Karpas-422 (cell line): Measurements from ENCODE around the gene ARMC3. TPM values are rescaled to one million over a fixed set of nuclear protein-coding genes. Genes with fewer than 3 reads are reported as not detected.

Experiments
- DNase-seq: peaks from one replicate; pipeline ENCODE4 v3.0.0-alpha.2; 2015
- H2AFZ ChIP-seq: fragments of 200-600 bp; sonication (generic); 2 replicates; pipeline ENCODE4 v1.6.1; 2014; ENCODE audit warnings: antibody characterized with exemption, low read length, mixed read lengths
- H3K27ac ChIP-seq: fragments of 200-600 bp; sonication (generic); 2 replicates; pipeline ENCODE4 v1.5.1; 2014; ENCODE audit warnings: mild to moderate bottlenecking, low read length, moderate library complexity
- H3K27me3 ChIP-seq: fragments of 200-600 bp; sonication (generic); 2 replicates; pipeline ENCODE4 v1.6.1; 2014; ENCODE audit warnings: low read length, mixed read lengths
- H3K36me3 ChIP-seq: fragments of 200-600 bp; sonication (generic); 2 replicates; pipeline ENCODE4 v1.6.1; 2014; ENCODE audit warnings: low read length, mixed read lengths; ENCODE audit not compliant: insufficient read depth
- H3K4me1 ChIP-seq: fragments of 200-600 bp; sonication (generic); 2 replicates; pipeline ENCODE4 v1.6.1; 2014; ENCODE audit warnings: mild to moderate bottlenecking, low read length, mixed read lengths
- H3K4me2 ChIP-seq: fragments of 200-600 bp; sonication (generic); 2 replicates; pipeline ENCODE4 v1.6.1; 2014; ENCODE audit warnings: low read length, low read depth, mild to moderate bottlenecking; ENCODE audit not compliant: poor library complexity, severe bottlenecking
- H3K4me3 ChIP-seq: fragments of 200-600 bp; sonication (generic); 2 replicates; pipeline ENCODE4 v1.5.1; 2014; ENCODE audit warnings: mild to moderate bottlenecking, antibody characterized with exemption, low read length, mixed read lengths
- H3K79me2 ChIP-seq: fragments of 200-600 bp; sonication (generic); 2 replicates; pipeline ENCODE4 v1.6.1; 2014; ENCODE audit warnings: mild to moderate bottlenecking, low read length, mixed read lengths
- H3K9ac ChIP-seq: fragments of 200-600 bp; sonication (generic); 2 replicates; pipeline ENCODE4 v1.6.0; 2014; ENCODE audit warnings: low read length
- H3K9me2 ChIP-seq: fragments of 200-600 bp; sonication (generic), shearing (Covaris generic); replicated peaks from 2 replicates; pipeline ENCODE4 v1.6.0; 2014; ENCODE audit warnings: mild to moderate bottlenecking, low read length, moderate library complexity; ENCODE audit not compliant: insufficient read depth
- H3K9me3 ChIP-seq: fragments of 300-700, 200-600 bp; sonication (generic); 2 replicates; pipeline ENCODE4 v1.6.1; 2014; ENCODE audit warnings: low read length, mixed read lengths
- H4K20me1 ChIP-seq: fragments of 200-600 bp; sonication (generic); 2 replicates; pipeline ENCODE4 v1.6.1; 2014; ENCODE audit warnings: mild to moderate bottlenecking, antibody characterized with exemption, low read length, low read depth; ENCODE audit not compliant: insufficient read depth
- total RNA-seq: library from RNA; depleted of rRNA; stranded (reverse); fragments of >200 nt; shearing (Covaris generic); gene quantifications from 2 replicates; pipeline ENCODE4 v1.2.3, GENCODE V29; 2014; ENCODE audit warnings: low replicate concordance

ARMC3 gene
- total RNA-seq, 1 experiment from 2014 or later = not detected

- Histone ChIP-seq H4K20me1 (no peaks in the 10 kb centered on the region), H3K27me3 (no peaks in the 10 kb centered on the region), H3K9ac (no peak overlapping the region), H3K4me1 (no peaks in the 10 kb centered on the region), H3K4me3 (no peak overlapping the region), H3K36me3 (no peaks in the 10 kb centered on the region), H3K79me2 (no peaks in the 10 kb centered on the region), H3K9me3 (no peaks in the 10 kb centered on the region), H3K9me2 (no peaks in the 10 kb centered on the region), H3K4me2 (no peak overlapping the region), H3K27ac (no peak overlapping the region), H2AFZ (no peak overlapping the region)
- DNase-seq = no peak
These were observed 41.9 kb downstream of the ARMC3 start for GRCh38 chr10:22969704-22970103.

GRCh38 chr10:22976534-22976933 lies 48.7 kb downstream of the ARMC3 start:
- Histone ChIP-seq H3K4me1 (no peaks in the 10 kb centered on the region), H3K9me2 (no peaks in the 10 kb centered on the region), H3K27ac (no peak overlapping the region), H3K4me3 (no peak overlapping the region), H3K9me3 (no peaks in the 10 kb centered on the region), H3K27me3 (no peaks in the 10 kb centered on the region), H3K4me2 (no peak overlapping the region), H3K9ac (no peak overlapping the region), H3K79me2 (no peaks in the 10 kb centered on the region), H2AFZ (no peak overlapping the region), H3K36me3 (no peaks in the 10 kb centered on the region), H4K20me1 (no peaks in the 10 kb centered on the region)
- DNase-seq = no peak

DNA sequence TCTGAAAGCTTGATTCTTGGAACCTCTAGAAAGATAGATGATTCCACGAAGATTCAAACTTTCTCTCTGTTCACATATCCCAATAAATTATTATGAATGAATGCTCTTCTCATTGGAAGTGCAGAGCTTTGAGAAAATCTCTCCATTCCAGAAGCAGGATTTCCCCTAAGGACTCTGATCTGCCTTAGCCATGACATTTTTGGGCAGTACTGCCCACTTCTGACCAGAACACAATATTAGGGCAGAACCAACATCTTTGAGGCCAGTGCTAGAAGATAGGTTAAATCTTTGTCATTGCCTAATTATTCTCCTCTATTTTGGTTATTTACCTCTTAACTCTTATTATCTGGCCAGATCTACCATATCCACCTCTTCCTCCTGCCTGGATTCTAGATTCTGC lies 49.9 kb downstream of the ARMC3 start:
- H3K9me3 ChIP-seq = no peaks in the 10 kb centered on the region

DNA sequence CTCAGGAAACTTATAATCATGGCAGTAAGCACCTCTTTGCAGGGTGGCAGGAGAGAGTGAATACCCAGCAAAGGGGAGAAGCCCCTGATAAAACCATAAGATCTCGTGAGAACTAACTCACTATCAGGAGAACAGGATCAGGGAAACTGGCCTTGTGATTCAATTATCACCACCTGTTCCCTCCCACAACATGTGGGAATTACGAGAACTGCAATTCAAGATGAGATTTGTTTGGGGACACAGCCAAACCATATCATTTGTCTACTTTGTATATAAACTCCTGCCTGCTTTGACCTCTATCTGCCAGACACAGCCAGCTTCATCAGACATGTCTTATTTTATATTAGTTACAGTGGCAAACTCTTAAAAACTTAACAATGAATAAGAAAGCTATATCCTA lies 50.4 kb downstream of the ARMC3 start:
- Histone ChIP-seq H3K9me3 (no peaks in the 10 kb centered on the region), H3K36me3 (no peaks in the 10 kb centered on the region), H4K20me1 (no peaks in the 10 kb centered on the region), H3K27me3 (no peaks in the 10 kb centered on the region), H3K4me1 (no peaks in the 10 kb centered on the region), H3K27ac (no peak overlapping the region), H3K9me2 (no peaks in the 10 kb centered on the region), H2AFZ (no peak overlapping the region), H3K79me2 (no peaks in the 10 kb centered on the region), H3K4me2 (no peak overlapping the region), H3K9ac (no peak overlapping the region), H3K4me3 (no peak overlapping the region)
- DNase-seq = no peak

More for the DNA sequence above, 49.9 kb downstream of the ARMC3 start:
- Histone ChIP-seq H3K27me3 (no peaks in the 10 kb centered on the region), H3K27ac (no peak overlapping the region), H3K9me2 (no peaks in the 10 kb centered on the region), H3K79me2 (no peaks in the 10 kb centered on the region), H3K4me3 (no peak overlapping the region), H2AFZ (no peak overlapping the region), H3K4me2 (no peak overlapping the region), H3K4me1 (no peaks in the 10 kb centered on the region), H4K20me1 (no peaks in the 10 kb centered on the region), H3K36me3 (no peaks in the 10 kb centered on the region), H3K9ac (no peak overlapping the region)
- DNase-seq = no peak

DNA sequence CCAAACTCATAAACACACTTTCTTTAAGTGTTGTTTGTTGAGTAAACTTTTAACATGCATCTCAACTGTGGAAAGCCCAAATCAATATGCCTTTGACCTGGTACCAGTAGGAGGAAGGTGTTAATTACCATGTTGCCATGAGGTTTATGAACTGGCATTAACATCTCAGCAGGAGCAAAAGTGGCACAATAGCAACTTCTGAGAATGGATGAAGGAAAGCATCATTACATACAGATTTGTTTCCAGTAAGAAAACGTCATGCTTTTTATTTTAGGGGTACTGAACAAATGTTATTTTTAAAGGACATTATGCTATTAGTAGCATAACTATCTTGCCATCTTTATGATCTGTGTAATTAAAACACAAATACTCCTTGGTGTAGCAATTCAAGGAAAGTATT lies 51.1 kb downstream of the ARMC3 start:
- no peak for DNase-seq
- H3K9ac ChIP-seq = no peak overlapping the region
- H4K20me1 ChIP-seq = no peaks in the 10 kb centered on the region

DNA sequence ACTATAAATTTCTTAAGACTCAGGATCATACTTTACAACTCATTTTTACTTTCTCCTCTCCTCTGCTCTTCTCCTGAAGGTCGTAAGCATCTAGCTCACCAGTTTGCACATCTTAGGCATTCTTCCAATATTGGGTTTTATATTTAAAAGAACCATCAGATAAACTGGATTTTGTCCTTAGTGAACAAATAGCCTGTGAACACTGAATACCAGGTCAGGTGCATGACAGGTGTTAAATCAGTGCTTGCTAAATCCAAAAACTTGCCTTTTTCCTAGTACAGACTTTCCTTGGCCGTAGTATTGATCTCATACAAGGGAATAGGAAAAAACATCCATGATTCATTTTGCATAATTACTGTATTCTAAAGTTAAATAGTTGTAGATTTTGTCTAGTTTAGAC lies 53.0 kb downstream of the ARMC3 start:
- Histone ChIP-seq H3K4me1 (no peaks in the 10 kb centered on the region), H3K9me3 (no peaks in the 10 kb centered on the region), H3K27me3 (no peaks in the 10 kb centered on the region), H2AFZ (no peak overlapping the region), H3K27ac (no peak overlapping the region), H4K20me1 (no peaks in the 10 kb centered on the region), H3K79me2 (no peaks in the 10 kb centered on the region), H3K36me3 (no peaks in the 10 kb centered on the region), H3K9me2 (no peaks in the 10 kb centered on the region), H3K4me2 (no peak overlapping the region), H3K4me3 (no peak overlapping the region), H3K9ac (no peak overlapping the region)
- no peak for DNase-seq

More for the DNA sequence above, 51.1 kb downstream of the ARMC3 start:
- no peaks in the 10 kb centered on the region for H3K36me3 ChIP-seq
- no peak overlapping the region for H2AFZ ChIP-seq
- no peak overlapping the region for H3K27ac ChIP-seq
- no peak overlapping the region for H3K4me3 ChIP-seq
- H3K4me1 ChIP-seq = no peaks in the 10 kb centered on the region
- H3K4me2 ChIP-seq = no peak overlapping the region
- H3K9me2 ChIP-seq = no peaks in the 10 kb centered on the region
- no peaks in the 10 kb centered on the region for H3K79me2 ChIP-seq
- no peaks in the 10 kb centered on the region for H3K27me3 ChIP-seq
- H3K9me3 ChIP-seq = no peaks in the 10 kb centered on the region

DNA sequence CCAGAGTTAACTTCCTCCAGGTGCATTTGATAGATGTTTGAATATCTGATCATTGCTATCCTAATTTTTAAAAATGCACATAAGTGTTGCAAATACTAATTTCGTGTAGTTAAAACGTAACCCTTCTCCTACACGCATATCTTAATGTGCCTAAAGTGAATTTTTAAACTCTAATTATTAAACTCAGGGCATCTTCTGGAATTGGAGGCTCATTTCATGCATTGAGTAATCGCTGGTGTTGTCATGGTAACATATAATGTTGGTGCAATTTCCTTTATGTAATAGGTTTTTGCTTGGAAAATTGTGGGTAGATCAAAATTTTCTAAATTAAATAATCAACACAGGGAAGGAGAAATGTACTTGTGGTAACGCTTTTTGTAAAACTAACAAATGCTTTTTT lies 56.2 kb downstream of the ARMC3 start:
- Histone ChIP-seq H4K20me1 (no peaks in the 10 kb centered on the region), H3K27me3 (no peaks in the 10 kb centered on the region), H2AFZ (no peak overlapping the region), H3K9me2 (no peaks in the 10 kb centered on the region), H3K9me3 (no peaks in the 10 kb centered on the region), H3K4me2 (no peak overlapping the region), H3K9ac (no peak overlapping the region), H3K79me2 (no peaks in the 10 kb centered on the region), H3K4me3 (no peak overlapping the region), H3K4me1 (no peaks in the 10 kb centered on the region), H3K36me3 (no peaks in the 10 kb centered on the region), H3K27ac (no peak overlapping the region)
- no peak for DNase-seq

GRCh38 chr10:22986771-22987542 lies 59.1 kb downstream of the ARMC3 start:
- H3K4me3 ChIP-seq = no peak overlapping the region
- no peak overlapping the region for H3K27ac ChIP-seq
- no peaks in the 10 kb centered on the region for H3K9me3 ChIP-seq
- no peaks in the 10 kb centered on the region for H4K20me1 ChIP-seq
- H2AFZ ChIP-seq = no peak overlapping the region
- no peaks in the 10 kb centered on the region for H3K27me3 ChIP-seq
- H3K9me2 ChIP-seq = no peaks in the 10 kb centered on the region
- H3K4me1 ChIP-seq = no peaks in the 10 kb centered on the region
- H3K79me2 ChIP-seq = no peaks in the 10 kb centered on the region
- no peaks in the 10 kb centered on the region for H3K36me3 ChIP-seq
- no peak overlapping the region for H3K9ac ChIP-seq
- peak; percentile 62 for DNase-seq
- H3K4me2 ChIP-seq = no peak overlapping the region
